OCI-M1 (cell line): ENCODE results near the gene ZNRF3.

ENCODE experiments used
- DNase-seq: peaks from one replicate; lab custom pipeline; 2025; lab: John Stamatoyannopoulos, UW

The ZNRF3 gene

GRCh38 chr22:29011240-29012100 lies 128.1 kb downstream of the ZNRF3 start:
- no peak for DNase-seq

DNA sequence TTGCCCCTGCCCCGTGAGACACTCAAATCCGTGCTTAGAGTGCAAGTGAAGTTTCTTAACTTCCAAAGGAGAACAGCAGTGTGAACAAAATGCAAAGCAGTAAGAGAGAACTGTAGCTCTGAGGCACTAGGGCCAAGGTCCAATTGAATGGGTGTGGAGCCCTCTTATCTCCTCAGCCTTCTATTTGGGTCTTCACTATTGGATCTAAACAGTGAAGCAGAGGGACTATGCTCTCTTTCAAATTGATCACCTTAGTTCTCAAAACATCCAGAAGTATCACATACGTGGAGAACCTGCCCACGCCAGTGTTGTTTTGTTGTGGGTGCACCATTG lies 128.7 kb downstream of the ZNRF3 start:
- no peak for DNase-seq

GRCh38 chr22:29012952-29013351 lies 129.6 kb downstream of the ZNRF3 start:
- no peak for DNase-seq

DNA sequence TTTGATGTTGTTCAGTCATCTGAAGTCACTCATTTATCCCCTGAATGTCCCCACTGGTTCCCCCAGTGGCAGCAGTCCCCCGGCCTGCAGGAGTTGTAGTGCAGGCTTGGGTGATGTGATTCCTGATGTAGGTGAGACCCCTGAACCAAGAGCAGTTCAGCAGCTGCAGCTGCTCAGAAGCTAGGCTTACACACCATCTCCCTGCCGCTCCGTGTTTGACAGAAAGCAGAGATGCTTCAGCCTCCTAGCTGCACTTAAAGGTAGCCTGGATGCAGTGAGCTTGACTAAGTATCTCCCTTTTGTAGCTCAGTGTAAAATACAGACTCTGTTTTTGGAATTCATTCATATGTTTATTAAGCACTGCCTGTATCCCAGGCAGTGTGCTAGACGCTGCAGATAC lies 130.9 kb downstream of the ZNRF3 start:
- DNase-seq, result no peak

GRCh38 chr22:29014773-29015172 lies 131.4 kb downstream of the ZNRF3 start:
- DNase-seq, result no peak

GRCh38 chr22:29016067-29016938 lies 132.9 kb downstream of the ZNRF3 start:
- no peak for DNase-seq

DNA sequence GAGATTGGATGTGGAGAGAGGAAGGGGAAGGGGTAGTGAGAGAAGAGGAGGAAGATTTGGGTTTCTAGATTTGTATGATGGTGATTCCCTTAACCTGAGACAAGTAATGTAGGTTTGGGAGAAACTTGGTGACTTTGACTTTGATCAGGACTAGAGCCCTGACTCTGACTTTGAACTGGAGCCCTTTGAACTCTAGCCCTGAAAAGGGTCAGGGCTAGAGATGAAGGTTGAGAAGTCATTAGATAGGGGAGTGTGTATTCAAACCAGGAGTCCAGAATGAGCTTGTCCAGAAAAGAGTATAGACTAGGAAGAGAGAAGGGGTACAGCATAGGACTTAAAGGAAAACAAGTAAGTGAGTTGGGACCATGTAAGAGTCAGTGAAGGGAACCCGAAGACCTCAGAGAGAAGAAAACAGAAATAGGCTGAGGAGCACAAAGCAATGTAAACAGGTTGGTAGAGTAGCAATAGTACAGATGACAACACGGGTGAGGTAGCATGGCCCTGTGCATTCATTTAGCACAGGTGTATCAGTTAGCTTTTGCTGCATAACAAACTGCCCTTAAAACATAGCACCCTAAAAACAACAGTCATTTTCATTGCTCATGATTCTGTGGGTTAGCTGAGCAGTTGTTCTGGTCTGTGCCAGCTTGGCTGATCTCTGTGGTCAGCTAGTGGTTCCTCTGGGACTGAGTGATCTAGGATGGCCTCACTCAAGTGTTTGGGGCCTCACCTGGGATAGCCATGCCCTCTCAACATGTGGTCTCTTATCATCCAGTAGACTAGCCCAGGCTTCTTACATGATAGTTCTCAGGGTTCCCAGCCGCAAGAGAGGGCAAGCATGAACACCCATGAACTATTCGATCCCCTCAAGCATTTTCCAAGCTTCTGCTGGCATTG lies 135.2 kb downstream of the ZNRF3 start:
- no peak for DNase-seq

DNA sequence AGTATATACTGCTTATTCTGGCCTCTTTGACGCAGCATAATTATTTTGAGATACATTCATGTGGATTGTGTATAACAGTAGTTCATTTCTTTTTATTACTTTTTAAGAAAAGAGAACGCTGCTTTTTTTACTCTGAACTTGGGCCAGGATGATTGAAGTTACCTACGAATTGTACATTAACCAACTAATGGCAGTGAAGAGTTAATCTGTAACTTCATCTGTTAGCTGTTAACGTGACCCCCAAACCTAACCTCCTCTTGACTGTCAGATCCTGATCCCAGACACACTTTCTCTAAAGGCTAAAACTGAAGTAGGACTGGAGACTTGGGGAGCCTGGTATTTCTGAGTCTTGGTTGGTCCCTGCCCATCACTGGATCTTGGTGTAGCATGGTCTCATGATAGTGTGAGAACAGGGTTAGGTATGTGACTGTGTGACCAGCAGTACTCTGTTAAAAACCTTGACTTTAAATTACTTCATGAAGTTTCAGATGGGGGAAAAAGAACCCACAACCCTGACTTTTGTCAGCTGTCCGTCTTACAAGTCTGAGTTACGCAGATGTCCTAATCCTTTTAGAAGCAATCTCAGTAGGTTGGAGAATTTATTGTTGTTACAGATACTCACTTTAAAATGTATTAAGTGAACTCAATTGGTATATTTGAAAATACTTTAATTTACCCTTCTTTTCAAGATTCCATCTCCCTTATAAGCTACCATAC lies 138.9 kb downstream of the ZNRF3 start:
- no peak for DNase-seq

GRCh38 chr22:29023172-29023796 lies 139.9 kb downstream of the ZNRF3 start:
- no peak for DNase-seq

- DNase-seq, result no peak
These were observed 143.2 kb downstream of the ZNRF3 start for GRCh38 chr22:29026579-29026978.

DNA sequence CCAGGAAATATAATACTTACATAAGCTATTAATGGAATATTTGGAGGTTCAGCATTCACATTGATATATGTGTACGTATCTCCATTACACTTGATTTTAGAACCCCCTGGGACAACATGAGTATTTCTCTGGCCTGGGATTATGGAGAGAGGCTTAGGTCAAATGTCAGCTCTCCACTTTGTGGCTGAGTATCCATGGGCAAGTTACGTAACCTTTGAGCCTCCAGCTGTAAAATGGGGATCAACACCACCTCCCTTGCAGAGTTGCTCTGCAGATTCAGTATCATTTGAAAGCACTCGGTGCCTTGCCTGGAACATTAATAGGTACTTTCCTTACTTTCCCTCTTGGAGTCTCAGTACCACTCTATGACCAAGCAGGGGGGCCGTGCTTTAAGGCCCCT lies 145.1 kb downstream of the ZNRF3 start:
- no peak for DNase-seq

DNA sequence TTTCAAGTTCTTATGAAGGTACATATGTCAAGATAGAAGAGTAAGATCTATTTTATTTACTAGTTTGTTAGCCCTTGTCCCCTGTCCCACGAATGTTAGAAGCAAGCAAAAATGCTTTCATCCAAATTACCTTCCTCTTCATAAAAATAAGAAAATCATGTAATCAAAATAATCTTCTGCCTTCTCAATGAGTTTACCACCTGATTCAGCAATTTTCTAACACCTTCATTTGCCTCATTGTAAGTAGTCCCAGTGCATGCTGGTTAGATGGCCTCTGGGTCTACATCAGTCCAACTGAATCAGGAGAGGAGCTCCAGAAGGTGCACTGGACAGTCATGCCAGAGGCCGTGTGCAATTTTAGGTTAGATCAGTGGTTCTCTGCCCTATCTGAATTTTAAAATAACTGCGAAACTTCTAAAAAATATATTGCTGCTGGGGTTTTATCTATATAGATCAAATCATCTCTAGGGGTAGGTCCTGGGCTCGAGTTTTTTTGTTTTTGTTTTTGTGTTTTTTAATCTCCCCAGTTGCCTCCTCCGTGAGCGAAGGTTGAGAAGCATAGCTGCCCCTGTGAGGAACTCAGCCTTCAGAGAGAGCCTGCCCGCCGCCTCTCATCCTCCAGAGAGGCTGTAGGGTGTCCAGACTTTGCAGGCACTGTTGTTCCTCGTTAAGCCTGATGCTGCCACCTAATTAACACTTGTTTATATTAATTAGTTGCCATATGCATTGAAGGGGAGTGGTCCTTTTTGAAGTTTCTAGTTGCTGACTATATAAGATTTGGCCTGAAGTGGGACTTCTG lies 146.0 kb downstream of the ZNRF3 start:
- DNase-seq, result no peak

DNA sequence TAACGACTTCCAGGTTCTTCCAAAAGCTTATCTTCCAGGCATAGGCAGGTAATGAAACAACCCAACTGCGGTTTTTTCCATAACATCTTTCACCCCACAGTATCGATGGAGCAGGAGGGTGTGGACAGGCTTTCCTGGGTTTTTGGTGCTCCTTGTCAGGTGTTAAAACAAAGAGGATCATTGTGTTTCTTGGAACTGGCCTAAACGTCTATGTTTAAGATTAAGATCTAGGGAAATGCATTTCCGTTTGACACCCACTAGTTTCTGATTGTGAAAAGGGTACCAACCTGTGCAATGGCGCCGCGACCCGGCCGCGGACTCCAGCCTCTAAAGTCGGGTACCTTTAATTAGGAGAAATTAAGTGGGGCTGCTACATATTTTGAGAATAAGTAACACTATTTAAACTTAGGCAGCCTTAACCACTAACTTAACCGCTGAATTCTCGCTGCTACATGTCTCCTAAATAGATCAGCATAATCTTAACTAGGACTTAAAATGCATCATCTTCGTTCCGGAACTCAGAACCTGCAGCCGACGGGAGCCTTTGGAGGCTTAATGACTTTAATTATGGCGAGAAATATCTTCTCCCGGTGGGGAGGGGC lies 146.7 kb downstream of the ZNRF3 start:
- DNase-seq, result peak; percentile 49

GRCh38 chr22:29030618-29031226 lies 147.3 kb downstream of the ZNRF3 start:
- peak; percentile 69 for DNase-seq

DNA sequence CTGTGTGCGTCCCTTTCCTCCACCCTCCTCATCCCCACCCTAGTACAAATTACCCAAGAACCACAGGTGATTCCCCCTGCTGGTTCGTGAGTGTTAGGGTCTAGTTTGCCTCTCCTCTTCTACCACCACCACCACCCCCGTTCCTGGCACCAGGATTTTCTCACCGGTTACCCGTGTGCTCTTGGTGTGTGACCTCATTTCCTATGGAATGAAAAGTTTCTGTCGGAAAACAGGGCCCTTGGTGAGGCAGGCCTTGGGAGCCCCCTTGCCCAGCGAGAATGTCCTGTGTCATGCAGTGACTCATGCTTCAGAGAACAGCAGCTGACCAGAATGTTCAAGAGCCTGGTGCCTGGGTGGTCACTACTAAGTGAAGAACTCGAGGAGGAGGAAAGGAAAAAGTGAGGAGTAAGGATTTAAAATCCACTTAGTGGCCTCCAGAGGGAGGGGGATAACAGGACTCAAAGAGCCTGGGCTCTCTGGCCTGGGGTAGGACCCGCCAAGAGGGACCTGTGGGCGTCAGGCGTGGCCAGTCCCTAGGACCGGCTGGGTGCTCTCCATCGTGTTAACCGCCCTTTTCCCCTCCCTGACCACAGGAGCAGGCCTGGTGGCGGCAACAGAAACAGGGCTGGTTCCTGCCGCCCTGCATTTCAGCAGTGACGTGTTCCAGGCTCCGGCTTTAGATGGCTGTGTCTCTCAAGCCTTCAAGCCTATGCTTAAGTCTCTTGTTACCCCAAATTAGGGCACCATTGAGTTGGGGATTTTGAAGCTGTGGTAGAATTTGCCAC lies 148.0 kb downstream of the ZNRF3 start:
- DNase-seq, result peak; percentile 48

- DNase-seq, result no peak
These were observed 148.7 kb downstream of the ZNRF3 start for GRCh38 chr22:29032014-29032475.

GRCh38 chr22:29032584-29032983 lies 149.2 kb downstream of the ZNRF3 start:
- no peak for DNase-seq

GRCh38 chr22:29037340-29037932 lies 154.1 kb downstream of the ZNRF3 start:
- DNase-seq, result no peak
